ENCODE data around the gene FNBP1. TPM values are rescaled to one million over a fixed set of nuclear protein-coding genes. Genes with fewer than 3 reads are reported as not detected.

The FNBP1 gene
- total and polyA plus RNA-seq, 2 experiments from 2014 or later, result 26.6 to 28.8 TPM

GRCh38 chr9:129962451-129962864 is 80.5 kb downstream of the FNBP1 start (continued):
- TF ChIP-seq ZNF462 (CRISPR knock-in tag; IDR thresholded peaks at IDR 0.05) (no peak), JUNB (IDR thresholded peaks at IDR 0.05; ENCODE audit: unreplicated experiment) (no peak), EZH2phosphoT487 (IDR thresholded peaks at IDR 0.05; ENCODE audit: unreplicated experiment) (no peak), ETS1 (IDR thresholded peaks at IDR 0.05) (no peak), CTCF (conservative IDR thresholded peaks at IDR 0.05; ENCODE audit: low read depth in 2 of 2) (no peak), ZNF331 (CRISPR knock-in tag; IDR thresholded peaks at IDR 0.05; ENCODE audit: low read depth) (no peak), ZNF114 (CRISPR knock-in tag; IDR thresholded peaks at IDR 0.05) (no peak), REST (IDR thresholded peaks at IDR 0.05; ENCODE audit: unreplicated experiment) (no peak), STAT1 (IDR thresholded peaks at IDR 0.05; ENCODE audit: unreplicated experiment) (no peak), CREB1 (CRISPR knock-in tag; IDR thresholded peaks at IDR 0.05; ENCODE audit: low read depth) (no peak), EZH2 (IDR thresholded peaks at IDR 0.05; ENCODE audit: low read depth, unreplicated experiment) (no peak)
